Stimulated activated CD4-positive, alpha-beta T cell treated with anti-CD3 and anti-CD28 coated beads, Interleukin-1b, Interleukin-23, amount 100 ng/mL, for 1 hour (primary cell): ENCODE measurements around the gene CA5A.
"Not testable (repeated sequence)": the region's sequence is repeated elsewhere in the genome, so short reads cannot be mapped to it uniquely, and the experiment has no call there.

Experiments used
- DNase-seq, 2 donors: peaks; one replicate each; pipeline ENCODE4 v3.0.0-alpha.2; 2020; ENCODE audit warnings: low read depth in 2 of 2

The CA5A gene

DNA sequence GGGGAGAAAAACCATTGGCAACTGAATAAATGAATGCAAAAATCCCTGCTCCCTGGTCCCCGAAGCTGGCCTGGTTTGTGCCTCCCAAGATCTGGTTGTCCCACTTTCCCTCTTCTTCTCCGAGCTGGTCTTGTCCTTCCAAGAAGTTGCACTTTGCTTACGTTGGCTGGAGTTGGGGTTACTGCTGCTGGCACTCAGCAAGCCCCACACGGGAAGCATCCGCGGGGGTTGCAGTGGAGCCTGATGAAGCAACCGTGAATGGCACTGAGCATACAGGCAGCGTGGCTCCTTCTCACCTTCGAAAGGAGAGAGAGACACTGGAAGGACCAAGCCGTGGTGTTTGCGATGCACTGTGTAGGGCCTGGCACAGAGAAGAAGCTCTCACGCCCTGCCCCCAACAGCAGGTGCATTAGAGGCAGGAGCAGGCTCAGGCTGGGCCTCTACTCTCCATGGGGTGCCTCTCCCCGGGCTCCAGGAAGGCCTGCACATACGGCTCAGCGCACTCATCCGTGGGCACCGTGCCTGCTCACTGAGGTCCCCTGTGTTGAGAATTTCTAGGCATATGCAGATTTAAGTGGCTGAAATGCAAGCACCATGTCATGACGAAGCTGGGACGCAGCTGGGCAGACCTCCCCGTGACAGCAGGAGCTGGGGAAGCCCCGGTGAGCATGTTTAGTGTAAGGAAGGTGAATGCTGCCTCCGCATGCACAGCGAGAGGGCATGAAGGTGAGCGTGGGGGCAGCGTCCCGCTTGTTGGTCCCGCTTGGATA lies 12.1 kb downstream of the CA5A start:
- DNase-seq, result no peak

DNA sequence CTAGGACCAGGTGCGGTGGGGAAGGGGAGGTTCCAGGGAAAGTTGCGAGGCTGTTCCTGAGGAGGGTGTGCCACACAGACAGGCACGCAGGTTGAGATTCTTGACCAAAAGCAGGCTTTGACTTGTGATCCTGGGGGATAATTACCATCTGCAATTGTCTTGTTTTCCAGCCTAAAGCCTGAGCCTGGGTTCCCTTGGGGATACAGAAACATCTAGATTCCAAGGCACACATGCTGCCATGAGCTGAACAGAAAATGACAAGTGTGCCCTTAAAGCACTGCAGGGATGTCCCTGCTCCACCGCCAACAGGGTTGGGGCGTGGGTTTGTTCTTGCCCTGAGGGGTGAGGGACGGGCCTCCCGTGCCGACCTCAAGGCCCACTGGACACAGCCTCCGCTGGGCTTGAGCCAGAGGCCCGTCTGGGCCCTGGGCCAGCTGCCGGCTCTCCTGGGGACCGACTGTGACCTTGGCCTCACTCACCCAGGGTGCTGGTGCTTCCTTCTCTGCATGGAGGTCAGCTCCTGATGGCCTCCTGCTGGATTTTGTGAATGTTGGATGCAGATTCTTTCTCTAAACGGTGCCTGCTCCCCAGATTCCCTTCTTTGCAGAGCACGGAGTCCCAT lies 14.0 kb downstream of the CA5A start:
- DNase-seq, result no peak

DNA sequence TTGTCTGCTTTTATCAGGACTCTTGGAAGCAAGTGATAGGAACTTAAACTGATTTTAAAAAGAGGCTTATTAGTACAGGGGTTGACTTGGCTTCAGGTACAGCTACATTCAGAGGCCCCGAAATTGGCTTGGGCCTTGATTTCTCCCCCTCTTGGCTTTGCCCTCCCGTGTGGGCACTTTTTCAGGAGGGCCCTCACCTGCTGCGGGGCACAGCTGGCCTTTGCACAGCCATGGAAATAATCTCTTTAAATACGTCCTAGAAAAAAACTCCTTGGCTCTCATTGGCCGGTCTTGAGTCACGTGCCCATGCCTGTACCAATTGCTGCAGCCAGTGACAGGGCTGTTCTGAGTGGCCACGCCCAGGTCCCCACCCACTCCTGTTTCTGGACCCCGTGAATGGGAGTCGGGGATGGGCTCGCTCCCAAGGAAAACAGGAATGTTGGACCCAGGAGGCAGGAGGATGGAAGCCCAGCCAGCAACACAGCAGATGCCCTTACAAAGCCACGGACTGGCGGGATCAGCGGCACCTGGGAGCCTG lies 15.0 kb downstream of the CA5A start:
- no peak for DNase-seq

DNA sequence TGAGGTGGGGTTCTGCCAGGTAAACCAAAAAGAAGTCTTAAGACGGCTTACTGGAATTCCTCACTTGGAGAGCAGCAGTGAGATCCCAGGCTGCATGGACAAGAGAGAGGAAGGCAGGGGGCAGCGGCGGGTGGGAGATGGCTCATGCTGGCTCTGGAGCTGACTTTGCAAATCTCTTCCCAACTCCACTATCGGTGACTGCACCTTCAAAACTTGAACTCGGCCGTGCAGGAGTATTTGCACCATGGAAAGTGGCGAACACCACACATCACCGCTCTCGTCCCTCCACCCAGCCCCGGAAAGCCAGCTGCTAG lies 16.7 kb downstream of the CA5A start:
- no peak for DNase-seq

DNA sequence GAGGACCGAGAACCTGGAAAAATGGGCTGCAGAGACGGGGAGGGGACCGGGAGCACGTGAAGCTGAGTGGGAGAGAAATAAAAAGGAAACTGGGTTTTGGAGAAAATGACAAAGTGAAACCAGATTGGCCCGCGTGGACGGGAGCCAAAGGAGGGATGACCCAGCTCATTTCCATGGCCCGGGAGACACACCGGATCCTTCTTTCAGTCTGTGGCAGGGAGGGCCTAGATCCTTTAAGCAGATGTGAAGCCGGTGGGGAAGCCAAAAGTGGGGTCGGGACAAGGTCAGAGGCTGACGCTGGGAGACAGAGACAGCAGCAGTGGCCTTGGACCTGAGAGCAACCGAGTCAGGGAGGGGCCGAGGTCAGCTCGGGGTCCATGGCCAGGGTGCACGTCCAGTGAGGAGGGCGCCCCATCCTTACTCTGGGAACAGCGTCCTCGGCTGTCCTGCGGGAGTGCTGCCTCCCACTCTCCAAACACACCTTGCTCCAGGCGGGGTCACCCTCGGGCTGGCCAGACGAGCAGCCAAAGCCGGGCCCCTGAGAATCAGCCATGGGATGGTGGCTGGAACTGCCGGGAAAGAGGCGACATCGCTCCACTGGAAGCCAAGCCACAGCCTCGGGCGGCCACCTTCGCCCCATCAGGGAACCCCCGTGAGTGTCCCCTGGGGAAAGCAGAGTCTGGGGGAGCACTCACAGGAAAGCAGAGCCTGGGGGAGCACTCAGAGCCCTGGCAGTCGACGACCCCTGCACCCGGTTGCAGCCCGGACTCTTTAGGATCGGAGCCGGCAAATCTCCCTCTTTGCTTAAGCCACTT lies 17.3 kb downstream of the CA5A start:
- DNase-seq, result no peak

DNA sequence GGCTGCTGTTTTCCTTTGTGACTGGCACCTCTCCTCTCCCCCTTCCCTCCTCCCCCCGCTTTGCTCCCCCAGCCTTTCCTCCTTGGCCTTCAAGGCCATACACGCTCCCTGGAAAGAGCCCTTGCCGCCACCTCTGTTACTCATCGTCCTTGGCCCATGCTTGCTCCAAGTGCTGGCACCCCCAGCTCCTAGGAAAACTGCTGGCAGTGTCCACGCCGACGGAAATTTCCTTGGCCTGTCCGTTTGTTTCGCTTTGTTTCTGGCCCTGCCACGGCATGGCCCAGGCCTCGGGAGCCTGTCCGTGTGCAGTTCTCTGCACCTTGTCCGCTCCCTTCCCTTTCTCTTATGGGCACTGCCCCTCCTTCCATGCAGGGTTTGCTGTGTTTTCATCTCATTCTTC lies 18.0 kb downstream of the CA5A start:
- no peak for DNase-seq

DNA sequence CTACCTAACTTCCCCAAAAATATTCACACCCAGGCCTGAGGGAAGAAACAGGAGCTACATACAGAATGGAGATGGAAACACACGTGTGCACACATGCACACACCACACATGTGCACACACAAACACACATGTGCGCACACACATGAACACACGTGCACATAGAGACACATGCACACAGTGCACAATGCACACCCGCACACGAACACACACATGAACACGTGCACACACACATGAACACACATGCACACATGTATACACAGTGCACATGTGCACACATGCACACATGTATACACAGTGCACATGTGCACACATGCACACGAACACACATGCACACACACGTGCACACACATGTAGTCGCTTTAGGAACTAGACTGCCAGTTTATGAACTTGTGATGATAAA lies 18.8 kb downstream of the CA5A start:
- DNase-seq, result no peak

DNA sequence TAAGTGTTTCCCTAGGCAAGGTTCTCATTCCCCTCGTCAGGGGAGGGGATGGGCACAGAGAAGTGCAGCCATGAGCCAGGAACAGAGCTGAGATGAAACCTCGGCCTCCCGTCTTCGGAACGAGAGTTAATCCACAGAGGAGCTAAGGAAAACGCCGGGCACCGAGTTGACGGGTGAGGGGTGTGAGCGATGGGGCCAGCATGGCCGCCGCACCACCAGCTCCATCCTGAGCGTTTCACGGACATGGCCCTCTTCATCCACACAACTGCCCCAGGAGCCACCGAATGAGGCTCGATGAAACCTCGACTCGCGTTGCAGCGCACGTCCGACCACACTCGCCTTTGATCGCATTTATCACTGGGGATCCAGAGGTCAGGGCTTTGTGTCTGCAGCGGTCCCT lies 21.5 kb downstream of the CA5A start:
- no peak for DNase-seq

DNA sequence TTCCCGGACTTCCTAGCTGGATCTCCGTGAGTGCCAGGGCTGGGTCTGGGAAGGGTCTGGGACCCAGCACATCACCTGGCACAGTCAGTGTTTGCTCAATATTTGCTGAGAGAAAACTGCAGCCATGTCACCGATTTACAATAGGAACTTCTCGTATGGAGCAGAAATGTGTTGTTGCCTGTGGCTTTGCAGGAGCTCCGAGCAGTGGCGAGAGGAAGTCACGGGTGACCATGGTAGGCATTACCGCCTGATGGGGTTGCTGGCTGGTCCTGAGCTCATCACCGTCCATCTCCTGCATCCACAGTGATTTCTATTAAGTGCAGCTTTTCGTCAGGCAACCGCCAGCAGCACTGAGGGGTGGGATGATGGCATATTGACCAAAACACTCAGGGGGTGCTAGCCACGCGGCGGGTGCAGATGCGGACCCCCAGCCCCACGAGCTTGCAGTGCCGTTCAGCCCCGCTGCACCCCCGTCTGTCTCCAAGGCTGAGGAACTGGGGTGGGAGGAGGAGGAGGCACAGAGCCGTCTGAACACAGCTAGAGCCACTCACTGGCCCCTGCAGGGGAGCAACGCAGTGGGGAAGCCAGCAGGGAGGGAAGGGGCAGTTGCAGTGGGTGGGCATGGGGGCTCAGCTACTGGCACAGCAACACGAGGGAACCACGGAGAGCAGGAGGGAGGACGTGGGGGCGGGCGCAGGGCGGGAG lies 22.2 kb downstream of the CA5A start:
- not testable (repeated sequence) for DNase-seq

DNA sequence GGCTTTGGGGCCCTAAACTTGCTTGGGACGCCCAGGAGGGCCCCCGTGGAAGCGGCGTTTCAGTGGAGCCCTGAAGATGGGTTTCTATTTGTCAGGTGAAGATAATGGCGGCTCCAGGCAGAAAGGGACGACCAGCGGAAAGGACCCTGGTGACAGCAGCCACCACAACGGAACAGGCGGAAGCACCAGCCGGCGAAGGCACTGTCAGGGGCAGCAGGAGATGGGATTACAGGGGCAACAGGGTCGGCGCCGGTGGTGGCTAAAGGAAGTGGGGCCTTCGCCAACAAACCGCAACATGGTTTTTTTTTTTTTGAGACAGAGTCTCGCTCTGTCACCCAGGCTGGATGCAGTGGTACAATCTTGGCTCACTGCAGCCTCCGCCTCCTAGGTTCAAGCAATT lies 23.6 kb downstream of the CA5A start:
- not testable (repeated sequence) for DNase-seq

DNA sequence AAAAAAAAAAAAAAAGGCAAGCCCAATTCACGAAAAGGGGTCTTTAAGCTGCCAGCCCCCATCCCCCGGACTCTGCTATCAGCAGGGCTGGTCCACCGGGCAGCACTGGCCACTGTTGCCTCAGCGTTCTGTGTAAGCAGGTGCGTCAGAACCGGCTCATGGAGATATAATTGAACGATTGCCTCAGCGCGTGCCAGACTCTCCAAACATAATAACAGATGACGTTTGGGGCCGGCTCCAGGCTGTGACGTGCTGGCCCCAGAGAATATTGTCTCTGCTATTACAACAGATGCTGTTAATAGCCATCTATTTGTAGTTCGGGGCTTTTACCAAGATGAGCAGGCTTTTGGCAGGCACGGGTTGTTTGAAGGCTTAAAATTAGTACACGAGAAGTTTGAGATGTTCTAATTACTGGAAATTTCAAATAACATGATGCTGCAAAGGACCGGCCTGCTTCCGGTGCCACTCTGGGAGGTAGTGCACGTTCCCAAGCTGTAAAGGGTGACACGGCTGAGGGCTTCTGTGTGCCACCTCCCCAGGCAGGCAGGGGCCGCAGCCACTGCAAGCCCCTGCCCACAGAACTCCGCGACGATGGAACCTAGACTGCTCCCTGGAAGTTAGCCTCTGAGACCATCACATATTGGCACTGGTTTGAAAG lies 25.1 kb downstream of the CA5A start:
- DNase-seq, result not testable (repeated sequence)

DNA sequence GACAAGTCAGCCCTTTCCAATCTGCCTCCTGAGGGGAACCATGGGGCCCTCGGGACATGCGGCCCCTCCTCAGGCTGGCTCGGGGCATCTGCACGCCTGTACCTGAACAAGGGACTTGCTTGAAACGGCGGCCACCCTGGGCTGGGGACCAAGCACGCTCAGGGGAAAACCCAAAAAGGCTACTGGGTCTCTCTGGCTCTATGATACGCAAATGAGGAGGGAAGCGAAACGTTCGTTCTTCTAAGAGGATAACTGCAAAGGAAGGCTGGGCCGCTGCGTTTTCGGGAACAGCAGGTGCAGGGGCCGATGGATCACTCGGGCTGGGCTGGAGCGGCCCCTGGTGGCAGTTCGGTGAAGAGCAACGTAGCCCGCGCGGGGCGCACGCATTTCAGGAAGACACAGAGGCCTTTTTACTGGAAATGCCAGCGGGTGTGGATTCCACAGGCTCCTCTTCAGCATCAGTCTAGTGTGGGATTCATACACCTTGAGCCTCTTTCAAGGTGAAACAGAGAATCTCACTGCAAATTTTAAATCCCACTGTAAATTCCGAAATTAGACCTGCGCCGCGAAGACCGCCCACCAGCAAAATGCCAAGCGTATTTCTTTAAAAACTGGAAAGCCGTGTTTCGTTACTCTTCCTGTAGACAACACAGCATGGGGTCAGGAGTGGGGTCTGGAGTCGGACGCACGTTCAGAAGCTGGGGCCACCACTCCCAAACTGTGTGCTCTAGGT lies 27.0 kb downstream of the CA5A start:
- DNase-seq, result peak; percentile 44 to 87

DNA sequence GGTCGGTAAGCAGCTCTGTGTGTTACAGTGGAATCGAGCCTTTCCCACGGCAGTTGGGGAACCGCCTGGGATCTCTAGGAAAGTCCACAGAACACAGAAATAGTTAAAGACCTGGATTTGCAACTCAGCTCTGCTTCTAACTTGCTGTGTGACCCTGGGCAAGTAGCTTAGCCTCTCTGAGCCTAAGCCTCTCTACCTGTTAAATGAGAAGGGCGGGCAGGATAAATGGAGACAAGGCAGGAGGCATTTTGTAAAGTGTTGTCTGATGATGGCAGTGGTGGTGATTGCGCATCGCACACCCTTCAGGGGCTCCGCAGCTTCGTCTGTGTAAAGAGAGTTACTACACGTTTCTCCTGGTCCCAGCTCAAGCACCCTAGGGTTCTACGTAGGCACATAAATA lies 28.2 kb downstream of the CA5A start:
- not testable (repeated sequence) for DNase-seq

DNA sequence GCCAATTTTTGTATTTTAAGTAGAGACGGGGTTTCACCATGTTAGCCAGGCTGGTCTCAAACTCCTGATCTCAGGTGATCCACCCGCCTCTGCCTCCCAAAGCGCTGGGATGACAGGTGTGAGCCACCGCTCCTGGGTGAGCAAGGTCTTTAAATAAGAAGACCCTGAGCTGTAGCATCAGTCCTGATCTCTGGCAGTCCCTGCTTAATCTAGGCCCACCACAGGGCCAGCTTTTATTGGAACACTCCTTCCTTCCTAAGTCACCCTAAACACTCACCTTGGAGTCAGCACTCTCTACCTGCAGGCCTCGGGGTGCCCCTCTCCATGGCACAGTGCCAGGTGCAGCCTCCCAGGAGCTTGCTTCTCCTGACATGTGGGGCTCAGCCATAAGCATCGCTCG lies 30.8 kb downstream of the CA5A start:
- DNase-seq, result not testable (repeated sequence)

DNA sequence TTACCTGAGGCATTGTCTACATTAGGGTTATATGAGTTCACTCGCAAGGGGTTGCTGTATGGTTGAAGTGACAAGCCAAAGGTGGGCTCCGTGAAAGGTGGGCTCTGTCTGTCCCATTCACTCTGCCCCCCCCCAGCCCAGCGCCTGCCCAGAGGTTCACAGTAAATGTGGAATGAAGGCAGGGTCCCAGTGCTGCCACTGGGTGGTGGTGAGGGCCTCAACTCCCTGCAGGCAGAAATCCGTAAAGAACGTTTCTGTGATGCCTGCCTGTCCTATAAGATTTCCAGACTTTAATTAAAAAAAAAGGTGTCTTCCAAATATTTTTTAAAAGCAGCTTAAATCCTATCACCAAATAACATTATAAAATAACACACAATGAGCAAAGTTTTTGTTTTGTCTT lies 31.4 kb downstream of the CA5A start:
- not testable (repeated sequence) for DNase-seq

DNA sequence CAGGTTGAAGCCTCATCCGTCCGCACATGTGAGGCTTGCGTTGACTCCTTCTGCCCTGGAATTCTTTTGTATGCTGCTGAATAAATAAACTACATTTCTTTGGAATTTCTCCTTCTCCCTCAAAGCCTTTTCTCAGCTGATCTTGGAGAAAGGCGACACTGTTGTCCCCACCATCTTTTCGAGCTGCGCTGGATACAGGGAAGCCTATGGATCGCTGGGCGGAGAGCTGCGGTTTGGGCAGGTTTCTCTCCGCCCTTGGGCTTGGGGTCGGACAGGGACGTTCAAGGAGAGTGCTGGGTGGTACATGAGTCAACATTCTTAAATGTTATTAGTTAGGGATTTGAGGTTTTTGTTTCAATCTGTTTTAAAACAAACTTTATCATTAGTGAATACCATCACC lies 35.8 kb downstream of the CA5A start:
- not testable (repeated sequence) for DNase-seq

DNA sequence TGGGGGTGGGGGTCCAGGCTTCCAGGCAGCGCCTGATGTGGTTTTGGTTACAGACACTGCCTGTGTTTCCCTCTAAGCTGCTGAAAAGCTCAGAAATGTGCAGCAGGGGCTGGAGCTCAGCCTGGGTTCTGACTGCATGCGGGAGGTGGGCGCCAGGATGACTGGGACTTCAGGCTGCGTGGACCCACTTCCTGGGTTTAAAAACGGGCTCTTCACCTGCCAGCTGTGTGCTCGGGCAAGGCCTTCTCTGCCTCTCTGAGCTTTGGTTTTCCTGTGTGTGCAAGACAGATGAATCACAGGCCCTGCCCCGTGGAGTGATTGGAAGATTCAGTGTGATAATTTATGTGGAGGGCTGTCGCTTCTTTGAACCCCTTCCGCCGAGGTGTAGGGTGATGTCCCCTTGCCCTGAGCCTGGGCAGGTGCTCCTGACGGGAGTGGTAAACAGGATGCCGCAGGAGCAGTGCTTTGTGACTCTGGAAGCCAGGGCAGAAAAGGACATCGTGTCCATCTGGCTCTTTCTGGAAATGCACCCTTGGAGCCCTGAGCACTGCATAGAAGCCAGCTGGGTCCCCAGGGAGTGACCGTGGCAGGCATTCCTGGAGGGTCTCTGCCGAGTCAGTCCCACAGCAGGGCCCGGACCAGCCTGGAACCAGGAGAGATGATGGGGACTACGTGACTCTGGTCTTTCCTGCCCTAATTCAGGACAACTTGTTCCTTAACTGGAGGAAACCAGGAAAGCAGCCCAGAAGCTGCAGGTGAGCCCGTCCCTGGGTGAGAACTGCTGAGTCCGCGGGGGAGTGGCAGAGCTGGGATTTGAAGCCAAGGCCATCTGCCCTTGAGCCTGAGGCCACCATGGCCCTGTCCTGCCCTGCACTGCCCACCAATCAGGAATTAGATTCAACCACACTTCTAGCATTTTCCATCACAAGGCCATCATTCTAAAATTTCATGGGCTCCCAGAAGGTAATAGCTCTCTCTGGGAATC lies 38.5 kb downstream of the CA5A start:
- peak in 1 of 2 donors; percentile 14 for DNase-seq

DNA sequence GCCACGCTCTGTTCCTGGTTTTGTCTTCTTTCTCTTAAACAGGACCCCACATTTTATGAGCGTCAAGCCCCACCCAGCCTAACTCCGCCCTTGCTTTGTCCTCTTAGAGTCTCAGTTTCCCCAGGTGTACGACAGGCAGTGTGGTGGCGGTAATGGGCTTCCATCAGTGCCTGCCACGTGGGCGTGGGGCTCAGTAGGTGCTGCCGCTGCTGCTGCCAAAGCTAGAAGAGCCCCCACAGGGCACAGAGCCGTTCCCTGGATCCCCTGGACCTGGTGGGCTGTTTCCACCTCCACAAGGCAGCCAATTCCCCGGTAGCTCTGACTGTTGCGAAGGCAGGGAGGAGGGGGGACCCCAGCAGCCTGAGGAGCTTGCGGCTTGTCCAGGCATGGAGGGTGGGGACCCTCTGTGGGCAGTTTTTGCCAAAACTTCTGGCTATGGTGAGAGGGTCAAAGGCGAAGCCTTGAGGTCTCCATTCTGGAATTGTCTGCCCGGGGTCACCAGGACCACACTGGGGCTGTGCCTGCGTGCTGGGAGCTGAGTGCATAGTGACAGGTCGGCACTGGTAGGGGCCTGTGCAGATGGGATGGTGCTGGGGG lies 39.3 kb downstream of the CA5A start:
- DNase-seq, result not testable (repeated sequence)
